HepG2 (cell line): ENCODE measurements around the gene PTPRN. TPM values are rescaled to one million over a fixed set of nuclear protein-coding genes. Genes with fewer than 3 reads are reported as not detected.

ENCODE experiments used
- ARHGAP35 ChIP-seq: sonication (generic); formaldehyde crosslinking; IDR thresholded peaks from 2 replicates; pipeline ENCODE4 v1.9.0; 2022; ENCODE audit warnings: mild to moderate bottlenecking, inconsistent platforms, moderate library complexity, missing genetic modification reagents, borderline replicate concordance
- ARNTL ChIP-seq: sonication (generic); formaldehyde crosslinking; IDR thresholded peaks from 2 replicates; pipeline ENCODE4 v1.4.0; 2020; ENCODE audit warnings: mild to moderate bottlenecking, missing genetic modification reagents
- EZH2 ChIP-seq: conservative IDR thresholded peaks from 2 replicates; pipeline ENCODE4 v1.6.1; 2012; ENCODE audit warnings: mild to moderate bottlenecking, low read depth, low read length, moderate library complexity
- FOSL1 ChIP-seq: sonication (generic); formaldehyde crosslinking; IDR thresholded peaks from 2 replicates; pipeline ENCODE4 v1.9.0; 2021; ENCODE audit warnings: missing genetic modification reagents, borderline replicate concordance
- GABPB1 ChIP-seq: IDR thresholded peaks from 2 replicates; pipeline ENCODE4 v1.6.1; 2016; ENCODE audit warnings: mild to moderate bottlenecking, missing genetic modification reagents, moderate library complexity, missing compliant biosample characterization
- HNRNPUL1 ChIP-seq: fragments of 200-400 bp; formaldehyde crosslinking; IDR thresholded peaks from 2 replicates; pipeline ENCODE4 v1.6.1; 2017; ENCODE audit warnings: low read depth, mild to moderate bottlenecking, low read length, moderate library complexity
- HOXA3 ChIP-seq: sonication (generic); formaldehyde crosslinking; IDR thresholded peaks from 2 replicates; pipeline ENCODE4 v1.5.0; 2020; ENCODE audit warnings: missing genetic modification reagents
- MAFK ChIP-seq, 2 experiments: IDR thresholded peaks in 1 of 2; conservative IDR thresholded peaks in 1 of 2; 2 replicates each; pipeline ENCODE4 v1.6.1; 2011; ENCODE audit warnings: improper control_type of control experiment in 2 of 2, low read length in 2 of 2
- MEF2D ChIP-seq: sonication (generic); formaldehyde crosslinking; IDR thresholded peaks from 2 replicates; pipeline ENCODE4 v1.5.1; 2020; ENCODE audit warnings: mild to moderate bottlenecking, missing genetic modification reagents
- MLXIP ChIP-seq: sonication (generic); formaldehyde crosslinking; IDR thresholded peaks from 2 replicates; pipeline ENCODE4 v1.9.0; 2021; ENCODE audit warnings: missing genetic modification reagents, borderline replicate concordance
- NFE2 ChIP-seq: sonication (generic); formaldehyde crosslinking; IDR thresholded peaks from 2 replicates; pipeline ENCODE4 v1.4.0; 2020; ENCODE audit warnings: missing genetic modification reagents
- RARA ChIP-seq: IDR thresholded peaks from 2 replicates; pipeline ENCODE4 v1.6.1; 2016; ENCODE audit warnings: missing genetic modification reagents, missing compliant biosample characterization
- YEATS4 ChIP-seq: sonication (generic); formaldehyde crosslinking; IDR thresholded peaks from 2 replicates; pipeline ENCODE4 v1.4.0; 2020; ENCODE audit warnings: missing genetic modification reagents, borderline replicate concordance
- ZNF33B ChIP-seq: sonication (generic); formaldehyde crosslinking; IDR thresholded peaks from 2 replicates; pipeline ENCODE4 v1.5.1; 2020; ENCODE audit warnings: mild to moderate bottlenecking, missing genetic modification reagents
- ZNF543 ChIP-seq: sonication (generic); formaldehyde crosslinking; IDR thresholded peaks from 2 replicates; pipeline ENCODE4 v1.4.0; 2020; ENCODE audit warnings: mild to moderate bottlenecking, missing genetic modification reagents
- ZNF547 ChIP-seq: sonication (generic); formaldehyde crosslinking; IDR thresholded peaks from 2 replicates; pipeline ENCODE4 v1.5.1; 2020; ENCODE audit warnings: mild to moderate bottlenecking, missing genetic modification reagents
- ZNF569 ChIP-seq: sonication (generic); formaldehyde crosslinking; IDR thresholded peaks from 2 replicates; pipeline ENCODE4 v1.5.0; 2020; ENCODE audit warnings: mild to moderate bottlenecking, missing genetic modification reagents, moderate library complexity, borderline replicate concordance
- ZNF629 ChIP-seq: sonication (generic); formaldehyde crosslinking; conservative IDR thresholded peaks from 2 replicates; pipeline ENCODE4 v1.5.0; 2020; ENCODE audit warnings: missing genetic modification reagents
- ZNF7 ChIP-seq: IDR thresholded peaks from 2 replicates; pipeline ENCODE4 v1.6.1; 2016; ENCODE audit warnings: missing biosample characterization, missing genetic modification reagents
- ZNF703 ChIP-seq: sonication (generic); formaldehyde crosslinking; IDR thresholded peaks from 2 replicates; pipeline ENCODE4 v1.5.1; 2020; ENCODE audit warnings: missing genetic modification reagents, mild to moderate bottlenecking, moderate library complexity, borderline replicate concordance
- polyA plus RNA-seq, 8 experiments: library from polyadenylated mRNA; depleted of rRNA in 3 of 8; stranded (reverse) in 7 of 8; unstranded in 1 of 8; fragments of >200 nt; fragmentation: Illumina TruSeq in 4 of 8; extraction: Trizol in 4 of 8; gene quantifications; 2 replicates each; pipeline versions ENCODE4 v1.2.1 to v1.2.3, GENCODE V29; 2011 to 2016; ENCODE audit warnings: low read depth in 4 of 8, missing spikeins in 1 of 8, mixed read lengths in 1 of 8; ENCODE audit not compliant: insufficient read depth in 1 of 8
- total RNA-seq, 5 experiments: library from RNA; depleted of rRNA; stranded (reverse); fragments of >200 nt; fragmentation: Illumina TruSeq; extraction: Trizol; gene quantifications; 2 replicates each; pipeline ENCODE4 v1.2.3, GENCODE V29; 2016; ENCODE audit warnings: low read depth in 1 of 5
- TF ChIP-seq, protein P1 (sequence below): sonication (generic); formaldehyde crosslinking; IDR thresholded peaks from 2 replicates; pipeline ENCODE4 v1.4.0; 2020; ENCODE audit warnings: missing genetic modification reagents, borderline replicate concordance
- TF ChIP-seq, protein P2 (sequence below): sonication (generic); formaldehyde crosslinking; IDR thresholded peaks from 2 replicates; pipeline ENCODE4 v1.4.0; 2020; ENCODE audit warnings: missing genetic modification reagents; ENCODE audit errors: not compliant biosample characterization

PTPRN gene
- total and polyA plus RNA-seq, 2 of the 13 experiments (the other 11 are each of a cell fraction or from before 2014, with no cell fraction given) = 0.26 TPM; not detected in 1

- TF ChIP-seq YEATS4 (CRISPR knock-in tag) = no peak
- 0 out of 2 replicates have a peak, but pooled peaks have one; percentile 0 for TF ChIP-seq ZNF569 (CRISPR knock-in tag)
- TF ChIP-seq, protein P1, sequence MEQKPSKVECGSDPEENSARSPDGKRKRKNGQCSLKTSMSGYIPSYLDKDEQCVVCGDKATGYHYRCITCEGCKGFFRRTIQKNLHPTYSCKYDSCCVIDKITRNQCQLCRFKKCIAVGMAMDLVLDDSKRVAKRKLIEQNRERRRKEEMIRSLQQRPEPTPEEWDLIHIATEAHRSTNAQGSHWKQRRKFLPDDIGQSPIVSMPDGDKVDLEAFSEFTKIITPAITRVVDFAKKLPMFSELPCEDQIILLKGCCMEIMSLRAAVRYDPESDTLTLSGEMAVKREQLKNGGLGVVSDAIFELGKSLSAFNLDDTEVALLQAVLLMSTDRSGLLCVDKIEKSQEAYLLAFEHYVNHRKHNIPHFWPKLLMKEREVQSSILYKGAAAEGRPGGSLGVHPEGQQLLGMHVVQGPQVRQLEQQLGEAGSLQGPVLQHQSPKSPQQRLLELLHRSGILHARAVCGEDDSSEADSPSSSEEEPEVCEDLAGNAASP (CRISPR knock-in tag) = no peak
- no peak for TF ChIP-seq MAFK (conservative IDR thresholded peaks at IDR 0.05 in 1 of 2, IDR thresholded peaks at IDR 0.05 in 1 of 2; ENCODE audit: low read length in 2 of 2)
- no peak for TF ChIP-seq GABPB1 (CRISPR knock-in tag)
- no peak for TF ChIP-seq ZNF547
- no peak for TF ChIP-seq EZH2
- TF ChIP-seq MLXIP (CRISPR knock-in tag) = no peak
- TF ChIP-seq ARHGAP35 = no peak
- TF ChIP-seq HOXA3 (CRISPR knock-in tag) = no peak
- no peak for TF ChIP-seq ARNTL (CRISPR knock-in tag)
- TF ChIP-seq, protein P2, sequence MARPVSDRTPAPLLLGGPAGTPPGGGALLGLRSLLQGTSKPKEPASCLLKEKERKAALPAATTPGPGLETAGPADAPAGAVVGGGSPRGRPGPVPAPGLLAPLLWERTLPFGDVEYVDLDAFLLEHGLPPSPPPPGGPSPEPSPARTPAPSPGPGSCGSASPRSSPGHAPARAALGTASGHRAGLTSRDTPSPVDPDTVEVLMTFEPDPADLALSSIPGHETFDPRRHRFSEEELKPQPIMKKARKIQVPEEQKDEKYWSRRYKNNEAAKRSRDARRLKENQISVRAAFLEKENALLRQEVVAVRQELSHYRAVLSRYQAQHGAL (CRISPR knock-in tag) = no peak
- TF ChIP-seq ZNF703 (CRISPR knock-in tag) = no peak
- TF ChIP-seq ZNF33B (CRISPR knock-in tag) = 0 out of 2 replicates have a peak, but pooled peaks have one; percentile 14
- no peak for TF ChIP-seq ZNF7 (CRISPR knock-in tag)
- TF ChIP-seq RARA = no peak; the same call in 1 of the 2 replicates
- TF ChIP-seq ZNF629 (CRISPR knock-in tag) = no peak
- TF ChIP-seq NFE2 (CRISPR knock-in tag) = no peak
- TF ChIP-seq ZNF543 (CRISPR knock-in tag) = no peak
- TF ChIP-seq MEF2D = no peak
- TF ChIP-seq FOSL1 = no peak
- no peak for TF ChIP-seq HNRNPUL1
These were observed 60.4 kb downstream of the PTPRN start (continued) for GRCh38 chr2:219248845-219249202.
